Activated gamma-delta T cell treated with anti-CD3 and anti-CD28 coated beads, Interleukin-2, amount 50 U/mL, for 16 hours (primary cell): ENCODE results near the gene IVNS1ABP.
"Not testable (repeated sequence)": the region's sequence is repeated elsewhere in the genome, so short reads cannot be mapped to it uniquely, and the experiment has no call there.

Experiments
- DNase-seq: peaks from one replicate; pipeline ENCODE4 v3.0.0-alpha.2; 2020; ENCODE audit warnings: low read depth

Gene IVNS1ABP

DNA sequence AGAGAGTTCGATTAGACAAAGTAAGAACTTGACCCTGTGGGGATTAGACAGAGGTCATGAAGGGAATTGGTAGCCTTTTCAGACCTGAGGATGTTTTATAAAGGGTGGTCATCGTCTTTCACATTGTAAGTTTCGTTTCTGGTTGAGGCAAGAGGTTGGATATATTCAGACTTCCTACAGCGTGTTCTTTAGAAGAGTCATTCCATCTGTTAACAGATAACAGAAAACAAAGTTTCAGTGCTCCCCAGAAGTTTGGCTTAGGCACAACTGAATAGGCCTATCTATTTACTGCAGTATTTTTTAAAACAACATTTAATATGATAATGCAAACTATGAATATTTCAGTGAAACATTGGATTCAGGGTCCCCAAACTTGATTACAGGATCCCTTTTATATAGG, 17.1 kb upstream of the IVNS1ABP start:
- no peak for DNase-seq

DNA sequence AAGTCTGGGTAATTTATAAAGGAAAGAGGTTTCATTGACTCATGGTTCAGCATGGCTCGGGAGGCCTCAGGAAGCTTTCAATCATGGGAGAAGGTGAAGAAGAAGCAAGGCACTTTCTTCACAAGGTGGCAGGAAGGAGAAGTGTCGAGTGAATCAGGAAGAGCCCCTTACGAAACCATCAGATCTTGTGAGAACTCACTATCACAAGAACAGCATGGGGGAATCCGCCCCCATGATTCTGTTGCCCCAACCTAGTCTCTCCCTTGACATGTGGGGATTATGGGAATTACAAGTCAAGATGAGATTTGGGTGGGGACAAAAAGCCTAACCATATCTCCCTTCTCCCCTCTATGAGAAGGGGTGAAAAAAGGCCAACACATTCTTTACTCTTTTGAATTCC, 11.2 kb upstream of the IVNS1ABP start:
- no peak for DNase-seq

DNA sequence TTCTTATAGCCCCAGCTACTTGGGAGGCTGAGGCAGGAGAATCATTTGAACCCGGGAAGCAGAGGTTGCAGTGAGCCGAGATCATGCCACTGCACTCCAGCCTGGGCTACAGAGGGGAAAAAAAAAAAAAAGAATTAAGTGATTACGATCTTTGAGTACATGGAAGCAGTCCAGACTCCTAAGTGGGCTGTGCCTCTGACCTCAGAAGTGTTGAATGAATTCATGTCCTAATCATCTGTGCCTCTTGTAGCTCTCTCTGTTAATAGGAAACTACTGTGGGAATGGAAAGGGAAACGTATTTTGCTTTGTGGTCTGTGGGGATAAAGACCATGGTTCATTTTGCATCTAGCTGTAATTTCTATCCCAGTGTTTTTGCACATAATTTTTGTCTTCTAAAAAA, 8.4 kb upstream of the IVNS1ABP start:
- no peak for DNase-seq

DNA sequence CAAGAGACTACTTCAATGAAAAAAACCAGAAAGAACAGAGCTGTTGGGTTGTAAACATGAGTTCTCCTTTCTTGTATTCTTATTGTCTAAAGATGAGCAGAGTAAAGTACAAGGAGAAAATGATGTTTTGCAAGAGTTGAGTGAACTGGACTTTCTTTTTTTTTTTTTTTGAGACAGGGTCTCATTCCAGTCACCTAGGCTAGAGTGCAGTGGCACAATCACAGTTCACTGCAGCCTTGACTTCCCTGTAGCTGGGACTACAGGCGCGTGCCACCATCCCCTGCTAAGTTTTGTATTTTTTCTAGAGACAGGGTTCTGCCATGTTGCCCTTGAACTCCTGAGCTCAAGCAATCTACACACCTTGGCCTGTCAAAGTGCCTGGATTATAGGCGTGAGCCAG, 7.1 kb upstream of the IVNS1ABP start:
- no peak for DNase-seq

DNA sequence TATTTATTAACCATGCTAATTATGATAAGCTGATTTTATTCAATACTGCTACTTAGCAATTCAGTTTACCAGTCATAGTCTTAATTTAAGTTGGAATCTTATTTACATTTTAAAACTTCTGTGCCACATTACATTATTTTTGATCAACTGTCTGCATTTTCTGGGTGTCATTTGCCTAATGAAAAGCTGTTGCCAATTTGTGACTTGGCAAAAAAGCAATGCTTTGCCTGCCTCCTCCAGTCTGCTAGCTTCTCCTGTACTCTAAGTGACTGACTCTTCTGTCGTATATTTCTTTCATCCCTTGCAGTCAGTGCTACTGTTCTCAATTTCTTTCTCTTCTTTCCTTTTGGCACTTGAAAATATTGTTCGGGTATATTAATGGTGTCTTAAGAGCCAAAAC, 5.6 kb upstream of the IVNS1ABP start:
- no peak for DNase-seq

DNA sequence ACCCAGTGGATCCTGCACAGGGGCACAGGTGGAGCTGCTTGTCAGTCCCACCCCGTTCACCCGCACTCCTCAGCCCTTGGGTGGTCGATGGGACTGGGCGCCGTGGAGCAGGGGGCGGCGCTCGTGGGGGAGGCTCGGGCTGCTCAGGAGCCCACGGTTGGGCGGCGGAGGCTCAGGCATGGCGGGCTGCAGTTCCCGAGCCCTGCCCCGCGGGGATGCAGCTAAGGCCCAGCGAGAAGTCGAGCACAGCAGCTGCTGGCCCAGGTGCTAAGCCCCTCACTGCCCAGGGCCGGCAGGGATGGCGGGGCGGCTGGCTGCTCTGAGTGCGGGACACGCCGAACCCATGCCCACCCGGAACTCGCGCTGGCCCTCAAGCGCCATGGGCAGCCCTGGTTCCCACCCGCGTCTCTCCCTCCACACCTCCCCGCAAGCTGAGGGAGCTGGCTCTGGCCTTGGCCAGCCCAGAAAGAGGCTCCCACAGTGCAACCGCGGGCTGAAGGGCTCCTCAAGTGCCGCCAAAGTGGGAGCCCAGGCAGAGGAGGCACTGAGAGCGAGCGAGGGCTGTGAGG, 4.7 kb upstream of the IVNS1ABP start:
- not testable (repeated sequence) for DNase-seq

DNA sequence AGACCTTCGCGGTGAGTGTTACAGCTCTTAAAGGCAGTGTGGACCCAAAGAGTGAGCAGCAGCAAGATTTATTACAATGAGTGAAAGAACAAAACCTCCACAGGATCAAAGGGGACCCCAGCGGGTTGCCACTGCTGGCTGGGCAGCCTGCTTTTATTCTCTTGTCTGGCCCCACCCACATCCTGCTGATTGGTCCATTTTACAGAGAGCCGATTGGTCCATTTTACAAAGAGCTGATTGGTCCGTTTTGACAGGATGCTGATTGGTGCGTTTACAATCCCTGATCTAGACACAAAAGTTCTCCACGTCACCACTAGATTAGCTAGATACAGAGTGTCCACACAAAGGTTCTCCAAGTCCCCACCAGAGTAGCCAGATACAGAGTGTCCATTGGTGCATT, 4.1 kb upstream of the IVNS1ABP start:
- not testable (repeated sequence) for DNase-seq

DNA sequence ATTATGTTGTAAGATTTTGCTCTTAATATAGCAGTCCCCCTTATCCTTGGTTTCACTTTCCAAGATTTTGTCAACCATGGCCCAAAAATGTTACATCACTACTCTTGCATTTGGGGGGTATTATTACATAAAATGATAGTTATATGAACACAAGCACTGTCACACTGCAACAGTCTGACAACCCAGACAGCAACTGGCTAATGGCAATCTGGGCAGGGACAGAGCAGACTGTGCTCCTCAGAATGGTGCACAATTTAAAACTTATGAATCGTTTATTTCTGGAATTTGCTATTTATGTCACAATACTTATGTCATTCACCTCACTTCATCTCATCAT, 2.1 kb upstream of the IVNS1ABP start:
- DNase-seq, result no peak

DNA sequence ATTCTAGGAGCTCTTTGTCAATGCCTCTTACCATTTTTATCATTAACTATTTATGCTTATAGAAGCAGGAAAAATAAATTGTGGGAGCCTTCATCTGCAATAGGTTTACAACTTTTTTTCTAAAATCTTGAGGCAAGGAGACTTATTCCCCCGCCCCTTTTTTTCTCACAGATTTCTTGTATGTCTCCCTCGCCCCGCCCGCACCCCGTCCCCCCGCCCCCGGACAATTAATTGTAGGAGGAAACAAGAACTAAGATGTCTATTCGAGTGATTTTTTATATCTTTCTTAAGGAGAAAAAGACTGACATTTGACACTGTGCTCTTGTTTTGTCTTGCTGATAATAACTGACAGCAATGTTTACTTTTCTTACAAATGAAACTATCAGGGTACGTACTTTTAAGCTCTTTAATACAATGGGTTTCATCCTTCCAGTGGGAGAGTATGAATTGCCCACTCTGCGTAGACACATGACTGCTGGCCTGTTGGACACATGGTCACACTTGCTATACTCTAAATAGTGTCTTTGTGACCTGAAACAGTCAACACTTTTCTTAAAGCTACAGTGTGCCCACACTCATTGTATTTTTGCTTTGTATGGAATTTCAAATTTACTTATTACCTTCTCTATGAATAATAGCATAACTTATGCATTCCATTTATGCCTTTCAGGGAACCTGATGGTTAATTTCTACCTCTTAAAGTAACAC, 1.5 kb upstream of the IVNS1ABP start:
- no peak for DNase-seq

DNA sequence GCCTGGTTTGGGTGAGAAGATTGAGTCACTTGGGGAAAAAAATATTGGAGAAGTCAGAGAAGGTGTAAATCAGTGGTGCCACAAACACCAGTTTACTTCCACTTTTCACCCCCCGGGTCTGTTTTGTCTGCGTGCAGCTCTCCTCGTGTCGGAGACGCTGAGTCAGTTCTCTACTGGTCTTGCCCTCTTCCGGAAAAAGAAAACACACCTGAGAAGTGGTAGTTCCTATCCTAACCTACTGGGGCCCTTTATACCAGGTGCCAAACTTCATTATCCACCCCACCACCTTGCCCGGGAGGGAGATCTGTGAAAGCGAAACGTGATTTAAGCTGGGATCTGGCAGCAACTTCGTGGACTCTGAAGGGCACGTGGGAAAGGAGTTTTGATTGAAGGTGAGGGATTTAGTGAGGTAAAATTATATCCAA, 855 bp upstream of the IVNS1ABP start:
- DNase-seq, result peak; percentile 63

DNA sequence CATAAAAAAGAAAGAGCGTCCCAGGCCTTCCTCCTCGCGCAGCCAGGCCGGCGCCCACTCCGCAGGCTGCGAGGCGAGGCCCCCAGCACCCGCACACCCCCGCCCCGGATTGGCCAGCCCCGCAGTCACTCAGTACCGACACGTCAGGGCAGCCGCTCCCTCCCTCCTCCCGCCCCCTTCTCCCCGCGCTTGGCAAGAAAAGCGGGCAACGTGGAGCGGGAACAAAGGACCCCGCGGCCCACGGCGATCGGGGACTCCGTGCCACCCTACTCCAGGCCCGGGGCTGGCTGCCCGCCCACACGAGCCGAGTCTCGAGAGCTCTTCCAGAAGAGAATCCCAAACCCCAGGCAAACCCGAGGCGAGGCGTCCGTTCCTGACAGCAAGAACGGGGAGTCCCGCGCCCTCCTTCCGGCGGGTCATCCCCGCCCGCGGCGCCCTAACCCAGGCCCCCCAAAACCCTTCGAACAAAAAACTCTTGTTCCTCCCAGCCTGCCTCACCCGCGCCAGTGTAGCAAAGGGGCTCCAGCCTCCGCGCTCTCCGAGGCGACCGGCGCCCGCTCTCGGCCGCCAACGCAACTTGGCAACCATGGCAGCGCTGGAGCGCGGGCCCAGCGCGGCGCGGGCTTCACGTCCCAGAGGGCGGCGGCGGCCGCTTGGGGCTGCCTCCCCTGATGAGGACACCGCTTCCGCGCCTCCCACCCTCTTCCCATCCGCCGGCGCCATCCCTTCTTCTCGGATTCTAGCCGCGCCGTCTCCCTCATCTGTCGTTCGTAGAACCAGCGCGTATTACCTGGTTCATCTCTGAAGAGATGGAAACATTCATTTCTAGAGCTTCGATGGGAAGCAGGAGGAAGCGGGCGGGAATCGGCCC, 645 bp downstream of the IVNS1ABP start:
- DNase-seq, result peak; percentile 90

DNA sequence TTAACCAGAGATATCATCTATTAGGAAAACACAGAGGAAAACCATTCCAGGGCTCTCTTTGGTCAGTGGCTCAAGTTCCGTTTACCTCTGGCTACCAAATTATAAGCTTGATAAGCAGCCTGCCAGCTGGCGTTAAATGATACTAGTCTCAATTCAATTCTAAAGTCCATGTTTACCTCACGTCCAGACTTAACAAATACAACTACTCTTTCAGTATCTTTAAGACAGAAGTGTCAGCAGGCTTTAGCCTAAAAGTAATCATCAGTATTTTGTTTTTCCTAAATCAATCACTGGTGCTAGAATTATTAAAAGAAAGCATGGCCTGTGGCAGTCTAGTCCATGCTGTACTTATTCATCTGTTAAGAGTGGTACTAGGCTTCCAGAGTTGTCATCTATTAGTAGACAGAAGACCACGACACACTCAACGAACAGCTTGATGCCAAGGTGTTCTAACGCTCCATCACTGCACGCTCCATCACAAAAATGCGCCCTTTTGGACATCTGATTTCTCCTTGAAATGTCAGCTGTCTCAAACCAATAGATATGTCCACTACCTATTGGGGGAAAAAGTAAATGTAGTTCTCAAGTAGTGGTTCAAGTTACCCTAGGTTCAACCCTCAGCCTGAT, 1.5 kb downstream of the IVNS1ABP start:
- DNase-seq, result no peak

DNA sequence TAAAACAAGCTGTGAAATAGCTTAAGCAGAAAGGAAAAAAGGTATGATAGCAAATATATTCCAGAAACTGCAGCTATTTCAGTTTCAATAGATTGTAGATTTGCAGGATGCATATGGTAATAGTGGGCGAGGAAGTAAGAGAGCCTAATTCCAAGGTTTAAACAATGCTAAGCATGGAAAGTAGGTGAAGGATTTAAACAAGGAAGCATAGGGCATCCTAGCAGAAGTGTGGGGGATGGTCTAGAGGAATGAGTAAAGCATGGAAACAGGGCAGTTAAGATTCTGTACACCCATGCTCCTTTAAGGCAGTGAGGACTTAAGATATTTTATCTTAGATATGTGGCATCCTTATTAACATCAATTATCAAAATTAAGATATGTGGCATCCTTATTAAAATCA, 2.6 kb downstream of the IVNS1ABP start:
- no peak for DNase-seq

DNA sequence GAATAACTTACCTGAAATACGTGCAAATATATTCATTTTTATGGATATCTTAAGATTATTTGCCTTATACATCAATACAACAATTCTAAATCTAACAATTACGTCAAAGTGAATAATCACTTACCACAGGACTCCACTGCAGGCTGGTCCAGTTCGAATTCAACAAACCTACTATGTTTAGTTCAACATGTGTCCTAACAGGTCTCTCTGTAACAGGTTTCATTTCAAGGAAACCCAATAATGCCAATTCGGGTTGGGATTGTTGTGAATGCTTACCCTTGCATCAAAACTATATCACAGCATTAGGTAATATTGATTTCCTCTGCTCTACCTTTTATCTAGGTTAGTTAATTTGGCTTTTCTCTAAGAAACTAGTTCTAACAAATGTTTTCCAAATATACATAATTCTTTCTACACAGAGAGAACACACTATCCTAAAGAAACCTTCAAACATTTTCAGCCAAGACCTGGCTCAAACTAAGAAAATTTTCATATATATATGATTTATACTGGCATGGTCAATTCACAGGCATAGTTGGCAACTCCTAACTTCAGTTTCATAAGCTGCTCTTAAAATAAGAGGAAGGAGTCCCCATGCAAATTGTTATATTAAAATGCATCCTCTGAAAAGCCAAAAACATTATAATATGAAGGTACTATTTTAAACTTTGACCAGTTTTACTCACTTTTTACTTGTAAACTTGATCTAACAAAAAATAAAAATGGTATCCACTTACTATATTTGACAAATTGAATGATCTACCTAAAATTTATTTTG, 4.5 kb downstream of the IVNS1ABP start:
- DNase-seq, result no peak

DNA sequence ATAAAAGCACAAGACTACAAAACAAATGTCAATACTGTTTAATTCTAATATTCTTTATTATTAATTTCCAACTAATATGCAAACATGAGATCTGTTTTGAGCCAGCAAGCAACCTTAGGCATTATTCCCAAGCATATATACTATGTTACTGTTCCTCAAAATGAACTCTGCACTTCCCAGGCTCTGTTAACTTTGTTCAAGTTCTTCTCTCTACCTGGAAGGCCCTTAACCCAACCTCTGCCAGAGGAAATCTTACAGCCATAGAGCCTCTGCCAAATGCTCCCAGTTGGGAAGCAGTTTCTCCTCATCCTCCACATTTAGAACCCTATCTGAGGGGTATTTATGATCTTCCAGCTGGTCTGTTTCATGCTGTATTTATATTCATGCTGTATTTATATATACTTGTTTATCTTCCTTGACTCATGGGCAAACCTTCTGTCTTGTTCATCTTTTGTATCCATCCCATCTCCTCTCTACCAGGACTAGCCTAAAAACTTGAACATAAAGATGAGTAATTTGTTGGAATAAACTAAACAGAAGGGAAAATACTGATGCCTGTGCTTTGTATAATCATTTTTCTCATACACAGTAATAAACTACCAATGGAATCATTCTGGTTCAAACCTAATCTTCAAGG, 5.3 kb downstream of the IVNS1ABP start:
- DNase-seq, result no peak

DNA sequence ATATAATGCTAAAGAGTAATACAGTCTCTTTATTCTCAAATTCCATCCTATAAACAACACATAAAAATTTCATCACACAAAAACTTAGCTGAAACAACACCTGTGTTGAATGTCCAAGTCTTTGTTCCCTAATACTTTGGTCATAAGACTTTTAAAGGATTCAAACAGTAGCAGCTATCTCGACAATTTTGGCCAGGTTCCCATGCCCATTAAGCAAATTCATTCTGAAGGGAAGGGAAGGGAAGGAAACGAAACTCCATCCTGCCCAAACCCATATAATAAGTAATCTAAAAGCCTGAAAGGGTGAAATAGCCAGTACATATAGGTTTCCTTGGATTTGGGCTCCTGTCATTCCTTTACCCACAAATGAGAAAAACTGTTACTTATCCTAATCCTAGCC, 7.5 kb downstream of the IVNS1ABP start:
- no peak for DNase-seq

DNA sequence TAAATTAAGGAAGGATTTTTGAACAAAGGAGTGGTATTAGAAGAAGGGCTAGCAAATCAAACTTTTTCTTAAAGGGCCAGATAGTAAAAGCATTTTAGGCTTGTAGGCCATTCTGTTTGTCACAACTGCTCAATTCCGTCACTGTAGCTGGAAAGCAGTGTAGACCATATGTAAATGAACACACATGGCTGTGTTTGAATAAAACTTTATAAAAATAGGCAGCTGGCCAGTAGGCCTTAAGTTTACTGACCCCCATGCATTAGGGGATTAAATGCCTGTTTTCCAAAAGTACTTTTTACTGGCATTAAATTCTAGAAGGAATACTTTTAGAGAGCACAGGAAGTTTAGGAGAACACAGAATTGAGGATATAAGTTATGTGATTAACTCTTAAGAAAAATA, 8.9 kb downstream of the IVNS1ABP start:
- DNase-seq, result no peak

DNA sequence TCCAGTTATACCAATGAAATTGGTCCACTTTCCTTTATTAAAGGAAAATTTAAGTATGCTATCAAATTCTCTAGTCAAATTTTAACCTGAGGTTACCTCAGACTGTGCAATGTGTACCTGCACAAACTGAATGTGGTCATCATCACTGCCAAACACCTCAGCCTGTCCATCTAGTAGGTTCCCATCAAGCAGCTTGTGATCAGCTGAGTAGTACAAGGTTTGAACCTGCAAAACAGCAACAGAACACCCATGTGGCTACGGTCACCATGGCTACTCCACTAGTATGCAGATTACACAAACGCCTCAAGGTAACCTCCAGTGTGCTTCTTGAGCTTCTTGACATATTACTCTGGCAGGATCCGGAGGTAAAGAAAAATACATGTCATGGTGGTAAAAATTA, 11.6 kb downstream of the IVNS1ABP start:
- DNase-seq, result no peak

DNA sequence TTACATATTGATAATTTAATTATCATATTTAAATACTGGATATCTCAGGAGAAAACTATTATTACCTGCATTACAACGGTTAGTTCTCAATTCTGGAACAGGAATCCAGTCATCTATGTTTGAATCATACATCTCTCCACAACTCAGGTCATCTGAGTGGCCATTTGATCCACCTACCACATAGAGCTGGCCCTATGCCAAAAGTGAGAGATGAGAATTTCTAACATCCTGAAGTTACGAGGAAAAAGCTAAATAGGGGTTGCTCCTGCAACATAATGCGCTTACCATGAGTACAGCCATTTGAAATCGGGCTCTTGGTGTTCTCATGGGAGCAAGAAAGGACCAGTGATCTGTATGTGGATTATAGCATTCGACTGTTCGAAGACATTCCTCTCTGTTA, 16.9 kb downstream of the IVNS1ABP start:
- no peak for DNase-seq

DNA sequence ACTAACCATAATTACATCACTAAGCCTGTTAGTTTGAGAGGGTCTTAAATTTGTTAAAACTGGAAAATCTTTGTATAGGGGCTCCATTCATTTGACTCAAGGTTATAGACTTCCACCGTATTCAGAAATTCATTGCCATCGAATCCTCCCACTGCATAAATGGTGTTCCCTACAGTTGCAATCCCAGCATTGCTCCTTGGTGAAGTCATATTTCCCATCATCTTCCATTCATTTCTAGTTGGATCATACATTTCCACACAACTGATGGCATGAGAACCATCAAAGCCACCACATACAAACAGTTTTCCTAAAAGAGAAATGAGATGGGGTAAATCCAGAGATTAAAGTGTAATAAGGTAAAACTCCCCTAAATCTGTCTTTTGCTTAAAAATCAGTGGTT, 19.1 kb downstream of the IVNS1ABP start:
- DNase-seq, result no peak

DNA sequence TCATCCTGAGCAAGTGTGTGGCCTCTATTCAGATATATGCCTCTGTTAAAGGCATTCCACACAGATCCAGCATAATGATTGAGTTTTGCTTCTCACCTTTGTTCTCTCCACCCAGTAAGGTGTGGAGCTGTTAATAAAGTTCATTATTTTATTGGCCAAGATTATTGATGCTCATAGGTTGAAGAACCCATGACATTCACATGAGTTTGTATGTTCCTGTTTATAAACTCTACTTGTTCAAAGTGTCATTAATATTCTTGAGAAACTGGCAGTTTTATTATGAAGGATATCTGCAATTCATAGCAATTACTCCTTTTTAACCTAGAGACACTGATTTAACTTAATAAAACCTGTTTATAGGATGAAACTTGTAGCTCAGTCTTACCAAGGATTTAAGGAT, 22.0 kb downstream of the IVNS1ABP start:
- DNase-seq, result no peak
